GM18499 (cell line): ENCODE data around the gene MYH9.

Experiments used
- ATAC-seq: cut with Tn5 transposase; IDR thresholded peaks from one replicate; pipeline ENCODE4 v1.9.1; 2021; ENCODE audit warnings: moderate number of reproducible peaks; ENCODE audit not compliant: insufficient read depth, unreplicated experiment

The MYH9 gene

DNA sequence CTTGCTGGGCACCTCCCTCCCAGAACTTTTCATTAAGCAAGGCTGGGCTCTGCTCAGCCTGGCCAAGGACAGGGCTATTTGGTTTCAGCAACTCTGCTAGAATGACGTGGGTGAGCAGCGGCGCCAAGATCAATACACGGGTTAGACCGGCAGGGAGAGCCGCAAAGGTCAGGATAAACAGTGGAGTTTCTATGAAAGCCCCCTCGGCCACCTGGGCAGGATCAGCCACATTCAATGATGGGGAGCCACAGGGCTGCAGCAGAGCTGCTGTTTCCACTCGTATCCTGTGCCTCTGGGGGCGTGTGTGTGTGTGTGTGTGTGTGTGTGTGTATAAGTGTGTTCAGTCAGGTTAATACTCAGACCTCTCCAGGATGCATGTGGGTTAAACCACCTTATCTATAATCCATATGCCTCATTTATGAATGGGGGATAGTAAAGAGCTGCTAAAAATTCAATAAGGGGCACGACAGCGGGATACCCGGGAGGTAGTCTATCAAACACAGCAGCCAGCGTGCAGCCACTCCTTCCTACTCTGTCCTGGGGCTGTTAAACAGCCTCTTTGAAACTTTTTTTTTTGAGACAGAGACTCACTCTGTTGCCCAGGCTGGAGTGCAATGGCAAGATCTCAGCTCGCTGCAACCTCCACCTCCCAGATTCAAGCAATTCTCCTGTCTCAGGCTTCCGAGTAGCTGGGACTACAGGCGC, 34.8 kb downstream of the MYH9 start:
- no peak for ATAC-seq

DNA sequence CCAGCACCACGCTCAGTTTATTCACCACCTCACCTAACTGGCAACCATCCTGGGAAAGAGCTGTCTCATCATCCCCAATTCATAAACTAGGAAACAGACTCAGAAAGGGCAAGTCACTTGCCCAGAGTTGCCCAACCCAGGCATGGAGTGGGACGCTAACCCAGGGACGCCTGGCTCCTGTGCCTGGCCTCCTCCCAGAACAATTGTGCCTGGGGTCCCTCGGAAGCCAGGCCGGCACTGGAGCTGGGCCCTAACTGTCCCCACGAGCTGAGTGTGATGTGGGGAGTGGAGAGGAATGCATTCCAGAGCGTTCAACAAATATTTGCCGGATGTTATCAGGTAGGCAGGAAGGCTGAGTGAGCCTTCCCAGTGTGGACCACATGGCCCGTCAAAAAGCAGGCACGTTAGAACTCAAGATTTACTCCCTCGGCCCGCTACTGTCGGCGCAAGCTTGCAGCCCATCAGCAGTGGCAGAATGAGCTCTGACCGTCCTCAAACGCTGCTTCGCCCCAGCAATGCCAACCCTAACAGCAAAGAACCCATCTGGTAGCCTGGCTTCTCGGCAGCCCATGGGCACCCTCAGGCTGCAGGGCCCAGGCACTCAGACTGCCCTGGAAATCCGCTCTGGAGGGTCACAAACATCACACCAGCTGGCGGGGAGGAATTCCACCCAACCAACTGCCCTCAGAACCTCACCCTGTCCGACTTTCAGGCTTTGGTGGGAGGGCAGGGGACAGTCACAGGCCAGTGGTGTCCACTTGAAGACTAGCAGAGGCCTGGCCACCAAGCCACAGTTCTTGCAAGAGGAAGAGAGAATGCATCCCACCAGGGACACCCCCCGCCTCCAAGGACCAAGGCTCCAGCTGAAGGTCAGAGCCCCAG, 35.6 kb downstream of the MYH9 start:
- no peak for ATAC-seq

DNA sequence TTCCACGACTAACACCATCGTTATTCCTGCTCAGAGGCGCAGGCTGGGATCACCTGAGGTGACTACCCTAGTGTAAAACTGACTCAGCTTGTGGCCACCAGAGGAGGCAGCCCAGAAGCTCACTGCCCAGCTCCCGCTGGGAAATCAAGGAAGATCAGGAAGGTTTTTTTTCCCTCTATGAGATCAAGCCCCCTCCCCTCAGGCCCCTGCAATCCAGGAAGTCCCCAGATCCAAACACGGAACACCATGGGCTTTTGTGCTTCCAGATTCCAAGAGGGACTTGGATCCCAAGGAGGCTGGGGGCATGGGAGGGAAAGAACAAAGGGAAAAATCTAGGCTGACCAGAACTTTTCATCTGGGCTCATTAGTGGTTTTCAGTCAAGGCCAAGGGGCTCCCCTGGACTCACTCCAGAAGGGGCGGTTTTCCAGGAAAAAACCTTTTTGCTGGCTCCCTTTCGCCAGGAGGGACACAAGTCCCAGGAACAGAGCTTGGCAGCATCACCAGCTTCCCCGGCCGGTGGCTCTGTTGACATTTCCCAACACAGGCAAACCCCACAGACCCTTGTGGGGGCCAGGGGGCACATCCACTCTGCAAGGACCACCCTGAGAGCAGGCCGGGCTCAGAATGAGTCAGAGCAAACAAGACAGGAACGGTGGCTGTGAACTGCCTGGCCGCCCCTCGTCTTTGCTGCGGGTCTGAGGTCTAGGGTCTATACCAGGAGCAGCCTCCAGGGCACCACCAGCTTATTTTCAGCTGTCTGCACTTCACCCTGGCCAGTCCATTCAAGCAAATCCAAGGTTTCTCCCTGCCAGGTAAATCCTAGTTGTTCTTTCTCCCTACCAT, 36.8 kb downstream of the MYH9 start:
- no peak for ATAC-seq

DNA sequence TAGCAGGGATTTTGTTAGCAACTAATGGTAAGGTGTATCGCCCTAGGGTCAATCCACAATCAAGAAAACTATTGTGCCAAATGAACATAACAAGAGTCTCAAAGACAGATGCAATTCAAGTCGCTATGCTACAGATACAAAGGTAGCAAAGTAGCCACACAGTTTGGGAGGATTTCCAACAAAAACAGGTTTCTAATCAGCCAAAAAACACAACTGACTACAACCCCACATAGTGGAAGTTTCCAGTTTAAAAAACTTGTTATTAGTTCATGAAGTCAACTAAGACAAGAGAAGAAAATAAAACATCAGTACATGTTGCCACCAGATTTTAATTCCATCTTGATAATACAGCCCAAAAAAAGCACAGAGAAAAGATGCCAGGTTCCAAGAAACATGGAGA, 38.0 kb downstream of the MYH9 start:
- no peak for ATAC-seq

DNA sequence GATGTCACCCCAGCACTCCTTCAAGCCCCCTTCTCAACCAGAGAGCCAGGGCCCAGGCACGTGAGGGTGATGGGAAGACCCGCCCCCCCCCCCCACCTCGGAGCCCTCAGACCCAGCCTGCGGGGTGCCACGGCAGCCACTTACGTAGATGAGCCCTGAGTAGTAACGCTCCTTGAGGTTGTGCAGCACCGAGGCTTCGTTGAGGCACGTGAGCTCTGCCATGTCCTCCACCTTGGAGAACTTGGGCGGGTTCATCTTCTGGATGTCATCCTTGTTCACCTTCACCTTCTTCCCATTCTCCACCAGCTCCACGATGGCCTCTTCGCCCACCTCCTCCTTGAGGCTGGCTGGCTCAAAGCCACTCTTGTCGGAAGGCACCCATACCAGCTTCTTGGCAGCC, 39.0 kb downstream of the MYH9 start:
- ATAC-seq = no peak

DNA sequence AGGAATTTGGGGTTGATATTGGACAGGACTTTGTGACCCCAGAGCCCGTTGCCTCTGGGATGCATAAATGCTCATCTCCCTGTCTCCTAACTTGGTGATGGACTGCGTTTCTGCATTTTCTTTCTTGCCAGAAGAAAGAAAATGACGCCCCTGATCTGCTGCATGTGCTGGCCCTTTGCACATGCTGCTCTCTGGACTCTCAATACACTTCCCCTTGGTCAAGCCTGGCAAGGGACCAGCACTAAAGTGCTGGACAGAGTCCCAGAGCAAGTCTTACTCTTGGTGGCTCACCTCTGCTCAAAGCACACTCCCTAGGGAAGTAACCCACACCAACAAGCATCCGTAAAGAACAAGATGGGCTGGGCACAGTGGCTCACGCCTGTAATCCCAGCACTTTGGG, 40.7 kb downstream of the MYH9 start:
- no peak for ATAC-seq

DNA sequence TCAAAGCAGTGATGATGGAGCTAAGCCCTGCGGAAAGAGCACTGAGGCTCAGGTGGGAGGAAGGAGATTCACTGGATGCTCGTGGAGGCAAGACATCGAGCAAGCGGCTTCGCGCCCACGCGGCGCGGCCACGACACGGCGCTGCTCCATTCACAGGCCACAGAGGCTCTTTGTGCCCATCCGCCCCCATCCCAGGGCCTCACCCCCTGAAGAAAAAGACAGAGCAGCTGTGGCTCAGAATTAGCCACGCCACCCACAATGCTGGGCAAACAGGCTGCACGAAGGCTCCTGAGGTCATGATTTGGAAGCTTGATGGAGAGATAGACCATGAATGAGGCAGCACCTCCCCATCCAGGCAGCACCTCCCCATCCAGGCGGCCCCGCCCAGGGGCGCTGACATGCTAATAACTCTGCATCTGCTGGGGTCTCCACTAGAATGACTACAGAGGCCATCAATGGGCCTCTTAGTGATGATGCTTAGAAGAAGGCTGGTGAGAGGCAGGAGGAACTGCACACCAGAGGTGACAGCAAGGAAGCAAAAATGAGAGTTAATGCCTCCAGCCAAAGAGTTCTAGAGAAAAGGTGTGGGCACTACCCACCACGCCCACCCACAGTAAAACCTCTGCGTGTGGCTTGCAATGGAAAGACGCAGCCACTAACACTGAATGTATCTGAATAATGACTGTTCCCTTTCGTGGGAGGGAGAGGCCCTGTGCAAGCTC, 43.5 kb downstream of the MYH9 start:
- ATAC-seq = no peak

DNA sequence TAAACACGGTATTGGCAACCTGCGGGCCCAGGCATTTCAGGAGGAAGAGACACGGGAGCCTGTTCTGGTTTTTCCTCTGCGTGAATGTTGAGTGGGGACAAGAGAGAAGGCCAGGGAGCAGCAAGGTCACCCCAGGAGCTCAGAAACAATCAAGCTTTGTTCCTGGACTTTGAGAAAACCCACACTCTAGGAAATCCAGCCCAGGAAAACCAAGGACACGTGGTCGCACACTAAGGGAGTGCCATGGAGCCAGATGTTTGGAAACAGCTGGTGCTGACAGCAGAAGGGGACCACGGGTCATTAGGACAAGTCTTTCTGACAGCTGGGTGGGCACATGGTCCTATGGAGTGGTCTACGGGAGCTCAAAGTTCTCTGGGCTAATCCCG, 44.1 kb downstream of the MYH9 start:
- ATAC-seq = no peak

DNA sequence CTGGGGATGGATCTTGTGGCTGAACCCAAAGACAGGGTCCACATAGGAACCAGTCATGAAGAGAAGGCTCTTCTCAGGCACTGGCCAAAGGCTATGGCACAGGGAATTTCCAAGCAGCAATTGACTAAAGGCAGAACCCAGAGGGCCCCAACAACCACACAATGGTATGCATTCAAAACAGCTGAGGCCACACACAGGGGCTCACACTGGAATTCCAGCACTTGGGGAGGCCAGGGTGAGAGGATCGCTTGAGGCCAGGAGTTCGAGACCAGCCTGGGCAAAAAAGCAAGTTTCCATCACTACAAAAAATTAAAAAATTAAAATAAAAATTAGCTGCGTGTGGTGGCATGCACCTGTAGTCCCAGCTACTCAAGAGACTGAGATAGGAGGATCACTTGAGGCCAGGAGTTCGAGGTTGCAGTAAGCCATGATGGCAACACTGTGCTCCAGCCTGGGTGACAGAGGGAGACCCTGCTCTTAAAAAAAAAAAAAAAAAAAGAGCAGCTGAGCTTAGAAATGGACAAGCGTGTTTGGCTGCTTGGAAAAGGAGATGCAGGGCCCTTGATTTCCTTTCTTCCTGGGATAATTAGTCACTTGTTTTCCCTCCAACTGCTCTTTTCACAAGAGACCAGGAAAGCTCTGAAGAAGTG, 44.6 kb downstream of the MYH9 start:
- no peak for ATAC-seq

DNA sequence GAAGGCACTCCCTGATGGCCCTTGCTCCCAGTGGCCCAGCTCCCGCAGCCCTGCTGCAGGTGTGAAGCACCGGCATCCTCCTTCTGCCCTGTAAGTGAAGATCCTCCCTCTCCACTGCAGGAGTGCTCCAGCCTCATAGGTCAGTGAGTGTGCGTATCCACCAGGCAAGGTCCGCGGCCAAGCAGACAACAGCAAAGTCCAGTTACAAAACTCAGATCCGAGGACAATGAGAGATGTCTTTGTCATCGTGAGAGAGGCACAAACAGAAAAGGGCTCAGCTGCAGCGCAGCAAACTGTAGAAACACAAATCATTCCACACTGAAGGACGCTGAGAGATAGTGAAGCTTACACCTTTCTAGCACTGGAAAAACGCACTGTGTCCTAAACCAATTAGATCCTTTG, 46.1 kb downstream of the MYH9 start:
- ATAC-seq = no peak

DNA sequence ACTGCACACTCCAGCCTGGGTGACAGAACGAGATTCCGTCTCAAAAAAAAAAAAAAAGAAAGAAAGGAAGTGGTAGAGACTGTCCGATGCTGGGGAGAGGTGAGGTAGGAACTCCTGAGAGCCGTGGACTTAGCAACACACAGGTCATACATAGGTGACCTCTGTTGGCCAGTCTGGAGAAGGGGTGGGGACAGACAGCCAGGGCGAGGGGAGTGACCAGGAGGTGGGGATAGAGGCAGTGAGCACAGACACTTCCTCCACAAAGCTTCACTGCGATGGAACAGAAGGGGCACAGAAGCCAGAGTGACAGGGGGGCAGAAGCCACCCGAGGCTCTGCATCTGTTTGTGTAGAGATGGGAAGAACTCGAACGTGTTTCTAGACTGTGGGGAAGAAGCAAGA, 47.1 kb downstream of the MYH9 start:
- ATAC-seq = no peak

DNA sequence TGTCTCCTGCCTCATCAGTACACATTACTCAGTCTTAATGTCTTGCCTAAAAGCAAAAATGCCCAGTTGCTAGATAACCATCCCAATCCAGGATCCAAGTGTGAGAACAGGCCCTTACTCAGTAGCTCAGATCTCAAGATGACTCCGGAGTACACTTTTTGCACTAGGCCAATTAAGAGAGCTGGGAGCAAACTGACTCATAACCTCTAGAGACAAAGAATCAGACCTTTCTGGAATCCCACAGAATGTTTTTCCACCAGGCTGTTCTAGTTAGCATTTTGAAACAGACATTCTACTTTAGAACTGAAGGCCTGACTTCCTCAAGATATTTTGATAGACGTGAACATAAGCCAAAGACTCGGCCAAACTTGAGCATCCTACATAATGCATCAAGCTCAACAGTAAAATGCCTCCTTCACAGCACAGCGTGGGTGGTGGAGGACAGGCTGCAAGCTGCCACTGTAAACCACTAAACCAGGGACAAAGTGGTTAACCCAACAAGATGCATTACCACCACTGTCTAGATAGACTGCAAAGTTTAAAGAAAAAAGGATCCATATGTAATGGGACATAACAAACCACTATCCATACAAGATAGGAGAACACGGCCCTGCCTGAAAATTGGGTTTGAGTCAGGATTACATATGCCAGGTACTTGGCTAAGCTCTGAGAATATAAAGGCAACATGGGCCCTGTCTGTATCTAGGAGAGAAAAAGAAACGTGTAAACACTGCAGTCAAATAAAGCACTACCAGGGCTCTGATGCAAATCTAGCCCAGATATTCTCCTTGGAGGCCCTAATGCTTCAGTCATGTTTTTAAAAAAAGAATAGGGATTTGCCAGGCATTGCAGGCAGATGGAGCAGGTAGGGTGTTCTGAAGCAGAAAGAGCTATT, 48.3 kb downstream of the MYH9 start:
- no peak for ATAC-seq

DNA sequence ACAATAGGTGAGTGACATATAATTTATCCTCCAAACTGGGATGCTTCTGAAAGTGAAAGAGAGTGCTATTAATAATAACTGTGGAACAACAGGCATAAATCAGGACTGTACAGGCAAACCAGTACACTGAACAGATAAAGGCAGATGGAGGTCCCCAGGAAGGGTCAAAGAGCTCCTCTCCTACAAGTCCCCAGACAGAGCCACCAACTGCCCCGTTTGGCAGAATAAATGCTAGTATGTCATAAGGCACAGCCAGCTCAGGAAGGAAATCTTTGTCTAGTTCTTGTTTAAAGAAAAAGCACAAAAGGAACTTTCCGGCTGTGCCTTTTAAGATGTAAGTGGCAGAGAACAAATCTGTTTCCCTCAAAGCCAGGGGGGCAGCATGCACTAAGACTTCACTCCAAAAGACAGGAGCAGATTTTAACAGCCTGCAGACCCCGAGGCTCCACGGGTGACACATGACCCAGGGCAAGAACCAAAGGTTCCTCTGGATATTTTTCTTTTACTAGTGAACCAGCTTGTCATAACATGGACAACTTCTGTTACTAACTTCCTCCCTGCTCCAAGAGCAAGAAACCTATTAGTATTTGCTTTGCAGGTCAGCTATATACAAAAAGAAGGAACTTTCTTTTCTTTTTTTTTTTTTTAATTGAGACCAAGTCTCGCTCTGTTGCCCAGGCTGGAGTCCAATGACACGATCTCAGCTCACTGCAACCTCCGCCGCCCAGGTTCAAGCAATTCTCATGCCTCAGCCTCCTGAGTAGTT, 50.2 kb downstream of the MYH9 start:
- ATAC-seq = no peak

DNA sequence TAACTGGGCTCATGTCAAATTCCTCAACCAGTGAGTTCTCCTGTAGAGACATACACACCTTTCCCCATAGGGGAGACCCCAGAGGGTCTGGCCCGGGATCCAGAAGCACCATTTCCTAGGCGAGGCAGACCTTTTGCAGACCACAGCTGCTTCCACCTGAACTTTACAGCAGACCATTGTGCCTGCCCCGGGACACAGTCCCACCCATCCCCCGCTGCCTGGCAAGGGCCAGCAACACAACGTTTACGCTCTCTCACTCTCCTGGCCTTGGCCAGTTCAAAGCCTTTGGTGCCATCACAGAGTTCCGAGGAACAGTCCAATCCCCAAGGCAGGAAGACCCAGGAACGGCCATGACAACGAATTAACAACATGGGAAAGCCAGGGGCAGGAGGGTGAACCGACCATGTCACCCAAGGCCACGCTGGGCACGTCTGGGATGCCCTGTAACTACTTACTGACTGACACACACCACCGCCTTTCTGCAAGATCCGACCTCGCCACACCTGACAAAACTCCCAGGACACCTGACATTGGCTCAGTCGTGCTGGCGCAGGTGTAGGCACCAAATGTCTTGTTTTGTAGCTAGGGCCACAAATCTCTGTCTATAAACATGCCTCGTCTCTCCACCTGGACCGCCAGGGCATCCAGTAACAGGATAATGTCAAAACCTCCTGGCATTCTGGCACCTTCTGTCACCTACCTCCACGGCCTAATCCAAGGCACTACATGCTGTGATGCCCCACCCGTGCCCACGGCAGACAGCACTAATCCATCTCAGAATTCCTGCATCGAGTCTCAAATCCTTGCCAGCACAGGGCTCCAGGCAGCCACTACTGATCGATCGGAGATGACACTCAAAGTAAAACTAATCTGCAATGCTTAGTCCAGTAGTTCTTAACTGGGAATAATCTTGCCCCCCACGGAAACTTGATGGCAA, 51.3 kb downstream of the MYH9 start:
- no peak for ATAC-seq

DNA sequence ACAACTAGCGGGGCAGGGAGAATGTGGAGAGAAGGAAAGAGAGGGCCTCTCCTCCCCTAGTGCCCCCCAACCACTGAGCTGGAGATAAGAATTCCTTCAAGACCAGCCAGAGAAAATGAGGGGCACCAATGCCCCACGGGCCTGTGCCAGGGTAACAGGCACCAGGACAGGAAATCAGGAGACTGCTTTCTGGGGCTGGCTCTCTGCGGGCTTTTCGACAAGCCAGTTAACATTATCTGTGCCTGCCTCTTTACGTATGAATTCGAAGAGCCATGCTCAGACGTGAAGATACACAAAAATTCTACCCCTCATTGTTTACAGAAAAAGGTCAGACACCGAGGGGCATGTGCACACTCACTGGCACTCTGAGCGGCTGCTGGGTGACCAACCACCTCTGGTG, 52.1 kb downstream of the MYH9 start:
- no peak for ATAC-seq

DNA sequence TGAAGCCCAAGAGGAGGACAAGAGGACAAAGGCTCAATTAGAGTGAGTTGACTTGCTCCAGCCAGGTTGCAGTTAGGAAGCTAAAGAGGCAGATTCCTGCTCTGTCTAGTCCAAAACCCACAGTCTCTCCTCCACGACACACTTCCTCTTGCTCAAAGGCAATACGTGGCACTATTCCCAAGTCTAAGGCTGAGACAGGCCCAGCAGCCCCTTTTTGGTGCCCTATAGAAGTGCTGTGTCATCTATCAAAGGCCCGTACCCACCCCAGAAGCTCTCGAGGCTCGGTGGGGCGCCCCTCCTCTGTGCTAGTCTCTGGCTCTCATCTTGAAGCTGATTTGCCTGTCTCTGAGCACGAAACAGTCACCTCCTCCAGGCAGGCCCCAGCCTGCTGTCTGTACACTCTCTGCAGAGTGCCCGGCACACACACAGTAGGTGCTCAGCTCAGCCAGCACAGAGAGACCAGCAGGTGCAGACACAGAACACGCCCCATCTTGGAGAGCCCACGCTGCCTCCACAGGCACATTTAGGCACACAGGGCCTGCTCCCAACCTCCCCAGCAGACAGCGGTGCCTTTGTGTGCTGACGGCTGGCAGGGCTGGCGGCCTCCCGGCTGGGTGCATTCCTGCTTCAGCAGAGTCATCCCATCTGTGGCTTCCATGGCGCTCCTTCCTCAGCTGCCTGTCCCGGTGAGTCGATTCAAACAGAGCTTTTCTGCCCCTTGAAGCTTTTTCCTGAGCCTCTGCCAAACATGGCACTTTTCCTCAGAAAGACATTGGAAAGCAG, 52.8 kb downstream of the MYH9 start:
- no peak for ATAC-seq
